NCI-H146 treated with DMSO at 0.1 percent for 48 hours (cell line): Measurements from ENCODE around the gene LMNTD2.
A peak's percentile ranks its signal among the peaks of the same experiment; 100 is the strongest.

Experiments used
- DNase-seq: peaks from one replicate; lab custom pipeline; 2025; ENCODE audit not compliant: unreplicated experiment; lab: John Stamatoyannopoulos, UW

Gene LMNTD2

DNA sequence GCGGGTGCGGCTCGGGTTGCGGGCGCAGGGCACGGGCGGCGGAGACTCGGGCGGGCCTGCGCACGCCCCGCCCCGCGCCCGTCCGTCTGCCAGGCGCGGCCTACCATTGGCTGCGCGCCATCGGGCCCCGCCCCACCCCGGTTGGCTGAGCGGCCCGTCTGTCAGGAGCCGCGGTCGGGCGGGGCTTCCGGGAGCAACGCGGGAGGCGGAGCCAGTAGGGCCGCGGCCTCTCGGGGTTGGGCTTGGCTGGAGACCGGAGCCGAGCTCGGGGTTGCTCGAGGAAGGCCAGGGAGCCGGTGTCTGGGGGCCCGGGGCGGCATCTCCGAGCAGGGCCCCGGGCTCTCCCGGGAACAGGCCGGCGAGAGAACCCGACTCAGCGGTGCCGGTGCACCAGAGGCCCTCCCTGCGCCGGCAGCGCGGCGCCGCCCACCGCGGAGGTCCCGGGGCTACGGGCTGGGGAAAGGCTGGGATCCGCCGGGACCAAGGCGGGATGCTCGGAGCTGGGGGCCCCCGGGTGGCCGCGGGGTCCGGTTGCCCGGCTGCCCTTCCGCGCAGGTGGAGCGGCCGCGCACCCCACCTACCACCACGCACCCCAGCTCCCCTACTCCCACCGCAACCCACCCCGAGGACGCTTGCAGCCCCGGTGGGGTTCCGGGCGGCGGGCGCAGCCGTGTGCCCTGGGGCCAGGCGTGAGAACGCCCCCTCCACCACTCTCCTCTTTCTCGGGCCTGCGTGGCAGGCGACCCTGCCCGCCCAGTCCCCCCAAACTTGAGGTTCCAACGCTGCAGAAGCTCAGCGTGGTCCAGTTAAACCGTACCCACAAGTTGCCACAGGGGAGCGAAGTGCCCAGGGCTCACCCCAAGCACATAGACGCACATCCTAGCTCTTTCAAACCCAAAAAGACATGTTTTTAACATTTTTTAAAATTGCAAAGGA lies 24.8 kb downstream of the LMNTD2 start, which contains the start of gene HRAS:
TSS of gene HRAS (minus strand) at position 58 of the 936 bp plus-strand sequence.
- peak; percentile 78 for DNase-seq

DNA sequence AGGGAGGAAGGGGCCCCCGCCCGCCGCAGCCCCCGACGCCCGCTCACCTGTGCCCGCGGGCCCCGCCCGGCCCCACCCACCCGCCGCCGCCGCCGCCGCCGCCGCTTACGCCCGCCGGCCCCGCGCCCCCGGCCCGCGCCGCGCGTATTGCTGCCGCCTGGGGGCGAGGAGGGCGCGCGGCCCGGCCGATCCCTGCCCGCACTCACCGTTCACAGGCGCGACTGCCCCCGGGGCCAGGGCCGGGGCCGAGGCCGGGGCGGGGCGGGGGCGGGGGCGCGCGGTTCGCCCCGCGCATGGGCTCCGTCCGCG lies 25.4 kb downstream of the LMNTD2 start:
- no peak for DNase-seq

DNA sequence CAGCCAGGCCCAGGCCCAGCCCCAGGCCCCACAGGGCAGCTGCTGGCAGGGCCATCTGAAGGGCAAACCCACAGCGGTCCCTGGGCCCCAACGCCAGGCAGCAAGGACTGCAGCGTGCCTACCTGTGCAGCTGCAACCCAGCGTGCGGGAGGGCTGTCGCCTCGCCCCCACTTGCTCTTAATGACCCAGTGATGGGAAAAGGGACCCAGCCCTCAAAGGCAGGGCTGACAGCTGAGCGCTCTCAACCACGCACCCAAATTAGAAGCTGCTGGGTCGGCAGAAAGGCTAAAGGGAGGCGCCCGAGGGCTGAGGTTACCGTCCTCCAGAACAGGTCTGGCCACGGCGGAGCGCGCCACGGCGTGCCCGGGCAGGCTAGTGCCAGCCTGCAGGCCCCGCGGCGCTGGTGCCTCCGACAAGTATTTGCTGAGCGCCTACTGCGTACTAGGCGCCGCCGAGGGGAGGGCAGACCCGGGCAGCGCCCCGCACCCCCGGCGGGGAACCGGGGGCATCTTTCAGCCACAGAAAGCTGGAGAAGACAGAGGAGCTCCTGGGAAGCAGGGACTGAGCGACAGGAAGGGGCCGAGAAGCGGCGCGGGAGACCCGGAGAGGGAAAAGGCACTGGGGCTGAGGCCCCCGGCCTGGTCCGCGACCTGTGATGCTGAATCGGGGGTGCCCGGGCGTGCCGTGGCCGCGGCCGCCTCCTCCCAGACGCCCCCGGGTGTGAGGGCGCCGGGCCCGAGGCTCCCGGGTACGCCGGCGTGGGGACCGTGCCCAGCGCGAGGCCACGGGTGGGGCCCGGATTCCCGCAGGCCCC lies 25.9 kb downstream of the LMNTD2 start:
- no peak for DNase-seq

- no peak for DNase-seq
Observed at GRCh38 chr11:533586-534395, 26.7 kb downstream of the LMNTD2 start.

GRCh38 chr11:532986-533585 lies 27.5 kb downstream of the LMNTD2 start:
- DNase-seq, result no peak

- DNase-seq, result no peak
Observed at GRCh38 chr11:532527-532985, 28.0 kb downstream of the LMNTD2 start.

DNA sequence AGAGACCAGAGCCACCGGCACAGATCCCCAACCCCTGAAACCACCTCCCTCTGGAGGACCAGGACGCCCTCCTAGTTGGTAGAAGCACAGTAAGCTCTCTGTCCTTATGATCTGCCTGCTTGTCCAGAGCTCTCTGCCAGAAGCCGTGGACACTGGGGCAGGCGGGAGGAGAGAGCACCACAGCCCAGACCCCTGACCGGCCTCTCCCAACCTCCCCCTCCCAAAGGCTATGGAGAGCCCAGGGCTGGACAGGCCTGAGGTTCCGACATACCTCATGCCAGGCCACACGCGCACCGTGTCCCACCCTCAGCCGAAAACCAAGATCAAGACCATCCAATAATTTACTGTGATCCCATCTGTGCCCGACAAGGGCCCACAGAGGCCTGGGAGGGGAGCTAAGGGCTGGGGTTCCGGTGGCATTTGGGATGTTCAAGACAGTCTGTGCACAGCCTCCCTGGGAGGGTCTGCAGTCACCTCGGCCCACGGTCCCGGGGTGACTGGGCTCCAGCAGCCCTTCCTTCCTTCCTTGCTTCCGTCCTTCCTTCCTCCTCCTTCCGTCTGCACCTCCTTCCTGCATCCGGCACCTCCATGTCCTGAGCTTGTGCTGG lies 28.5 kb downstream of the LMNTD2 start:
- no peak for DNase-seq

- DNase-seq, result no peak
Observed at GRCh38 chr11:530960-531831, 29.3 kb downstream of the LMNTD2 start.

GRCh38 chr11:529728-530411 lies 30.7 kb downstream of the LMNTD2 start:
- DNase-seq, result no peak

DNA sequence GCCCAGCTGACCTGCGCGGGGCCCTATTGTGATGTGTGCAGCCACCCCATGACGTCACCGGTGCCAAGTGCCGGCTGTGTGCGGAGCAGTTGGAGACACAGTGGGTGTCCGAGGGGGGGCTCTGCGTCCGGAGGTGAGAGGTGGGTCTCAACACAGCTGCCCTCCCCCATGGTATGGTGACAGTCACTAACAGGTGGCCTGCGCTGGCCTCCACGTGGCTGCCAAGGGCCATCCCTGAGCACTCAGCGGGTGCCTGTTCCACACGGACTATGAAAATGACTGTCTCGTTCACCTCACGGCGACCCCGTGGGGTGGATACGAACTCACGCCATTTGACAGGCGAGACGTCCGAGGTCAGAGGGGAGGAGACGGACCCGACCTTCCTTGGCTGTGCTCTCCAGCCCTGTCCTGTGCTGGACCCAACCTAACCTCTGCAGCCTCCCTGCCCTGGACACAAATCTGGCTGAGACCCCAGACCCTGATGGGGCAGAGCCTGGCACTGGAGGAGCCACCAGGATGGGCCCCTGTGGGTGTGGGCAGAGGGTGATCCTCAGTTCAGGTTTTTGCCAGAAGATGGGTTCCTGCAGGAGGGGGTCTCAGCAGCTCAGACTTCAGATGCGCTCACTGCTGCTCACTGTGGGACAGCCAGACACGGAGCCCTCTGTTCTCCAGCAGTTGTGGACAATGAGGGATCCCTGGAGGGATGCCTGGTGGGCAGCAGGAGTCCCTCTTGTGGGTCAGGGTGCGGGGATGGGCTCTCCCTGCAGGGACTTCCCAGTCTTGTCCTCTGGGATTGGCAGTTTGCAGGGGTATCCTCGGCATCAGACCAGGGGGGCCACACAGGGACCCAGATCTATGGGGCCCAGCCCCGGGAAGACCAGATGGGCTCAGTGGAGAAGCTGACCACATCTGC lies 31.5 kb downstream of the LMNTD2 start:
- peak; percentile 18 for DNase-seq

DNA sequence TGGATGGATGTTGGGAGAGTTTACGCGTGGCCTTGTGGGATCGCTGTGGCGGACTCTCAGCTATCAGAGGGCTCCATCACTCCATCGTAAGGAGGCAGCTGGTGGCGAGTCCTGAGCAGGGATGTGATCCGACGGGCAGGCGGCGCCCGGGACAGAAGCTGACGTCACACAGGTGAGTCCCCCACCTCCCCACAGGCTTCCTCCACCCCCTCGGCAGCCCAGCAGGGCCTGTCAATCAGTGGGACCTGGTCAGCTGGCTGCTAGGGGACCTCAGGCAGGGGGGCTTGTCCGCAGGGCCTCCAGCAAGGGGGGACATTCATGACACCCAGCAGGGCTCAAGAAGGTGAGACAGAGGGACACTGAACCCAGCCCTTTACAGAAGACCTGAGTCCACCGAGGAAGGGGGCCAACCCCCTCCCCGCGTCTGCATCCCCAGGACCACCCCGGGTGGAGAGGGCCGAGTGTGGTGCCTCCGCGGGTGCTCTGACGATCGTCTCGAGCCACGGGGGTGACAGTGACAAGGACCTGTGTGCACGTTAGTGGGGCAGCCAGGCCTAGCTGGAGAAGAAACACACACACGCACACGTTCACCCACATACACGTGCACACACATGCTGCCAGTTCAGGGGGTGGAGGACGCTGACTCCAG lies 32.2 kb downstream of the LMNTD2 start:
- no peak for DNase-seq

DNA sequence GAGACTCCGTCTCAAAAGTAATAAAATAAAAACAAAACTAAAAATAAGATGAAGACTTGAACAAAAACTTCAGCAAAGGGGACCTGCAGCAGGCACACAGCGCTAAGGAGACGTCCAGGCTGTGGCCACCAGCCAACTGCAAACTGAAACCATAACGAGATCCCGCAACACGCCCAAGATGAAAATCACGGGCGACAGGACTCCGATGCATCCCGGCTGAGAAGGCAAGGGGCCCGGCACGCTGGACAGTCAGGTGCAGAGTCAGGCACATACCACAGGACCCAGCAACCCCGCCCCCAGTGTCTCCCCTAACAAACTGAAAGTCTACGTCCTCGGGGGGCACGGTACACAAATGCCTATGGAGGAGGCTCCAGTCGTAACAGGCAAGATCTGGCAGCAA lies 34.3 kb downstream of the LMNTD2 start:
- no peak for DNase-seq

DNA sequence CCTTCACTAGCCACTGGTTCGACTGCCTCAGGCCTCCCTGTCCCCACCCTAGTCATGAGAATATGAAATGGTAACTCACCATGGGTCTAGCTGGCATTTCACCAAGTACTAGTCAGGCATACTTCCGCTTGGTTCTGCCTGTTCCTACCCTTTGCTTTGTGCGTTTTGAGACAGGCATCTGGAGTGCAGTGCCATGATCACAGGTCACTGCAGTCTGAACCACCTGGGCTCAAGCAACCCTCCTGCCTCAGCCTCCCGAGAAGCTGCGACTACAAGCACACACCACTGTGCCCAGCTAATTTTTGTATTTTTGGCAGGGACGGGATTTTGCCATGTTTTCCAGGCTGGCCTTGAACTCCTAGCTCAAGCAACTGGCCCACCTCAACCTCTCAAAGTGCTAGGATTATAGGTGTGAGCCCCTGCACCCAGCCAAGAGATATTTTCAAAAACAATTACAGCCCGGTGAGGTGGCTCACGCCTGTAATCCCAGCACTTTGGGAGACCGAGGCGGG lies 39.3 kb downstream of the LMNTD2 start:
- DNase-seq, result no peak

- no peak for DNase-seq
Observed at GRCh38 chr11:520428-521176, 39.9 kb downstream of the LMNTD2 start.

DNA sequence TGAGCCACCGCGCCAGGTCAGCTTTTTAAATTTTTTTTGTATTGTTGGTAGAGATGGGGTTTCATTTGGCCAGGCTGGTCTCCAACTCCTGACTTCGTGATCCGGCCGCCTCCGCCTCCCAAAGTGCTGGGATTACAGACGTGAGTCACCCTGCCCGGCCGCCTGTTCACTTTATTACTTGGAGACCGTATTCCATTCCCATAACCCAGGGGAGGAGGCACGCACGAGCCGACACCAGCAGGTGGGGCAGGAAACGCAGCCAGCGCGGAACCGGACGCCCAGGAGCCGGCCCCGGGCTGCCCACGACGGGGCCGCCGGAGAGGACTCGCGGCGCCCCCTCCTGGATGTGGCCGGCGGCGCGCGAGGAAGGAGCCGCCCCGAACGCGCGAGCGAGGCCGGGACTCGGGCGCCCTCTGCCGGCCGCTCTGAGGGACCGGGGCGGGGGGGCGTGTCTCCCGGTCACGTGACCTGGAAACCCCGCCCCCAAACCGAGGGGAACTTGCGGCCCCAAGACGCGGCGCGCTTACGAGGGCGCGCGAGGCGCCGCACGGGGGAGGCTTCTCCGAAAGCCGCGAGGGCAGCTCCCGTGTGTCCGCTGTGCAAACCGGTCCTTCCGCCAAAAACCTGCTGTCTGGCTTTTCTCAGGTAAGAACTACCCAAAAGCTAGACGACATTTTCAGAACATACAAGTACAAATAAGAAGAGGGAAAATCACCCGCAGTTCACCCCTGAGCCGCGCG lies 41.9 kb downstream of the LMNTD2 start:
- DNase-seq, result no peak
